ENCODE measurements around the gene TTC39A. TPM values are rescaled to one million over a fixed set of nuclear protein-coding genes. Genes with fewer than 3 reads are reported as not detected.

Gene TTC39A
- total and polyA plus RNA-seq, 7 donors: 0.48 to 12.4 (median 6.0) TPM

GRCh38 chr1:51328926-51329325 lies 1.4 kb downstream of the TTC39A start:
- ATAC-seq: no peak
- Histone ChIP-seq H3K27me3 (ENCODE audit: insufficient read depth in 3 of 3, low read length in 2 of 3) (peaks cover 0 to 5% (median 0%) of the 10 kb centered on the region in 3 donors), H3K27ac (no peak overlapping the region)

DNA sequence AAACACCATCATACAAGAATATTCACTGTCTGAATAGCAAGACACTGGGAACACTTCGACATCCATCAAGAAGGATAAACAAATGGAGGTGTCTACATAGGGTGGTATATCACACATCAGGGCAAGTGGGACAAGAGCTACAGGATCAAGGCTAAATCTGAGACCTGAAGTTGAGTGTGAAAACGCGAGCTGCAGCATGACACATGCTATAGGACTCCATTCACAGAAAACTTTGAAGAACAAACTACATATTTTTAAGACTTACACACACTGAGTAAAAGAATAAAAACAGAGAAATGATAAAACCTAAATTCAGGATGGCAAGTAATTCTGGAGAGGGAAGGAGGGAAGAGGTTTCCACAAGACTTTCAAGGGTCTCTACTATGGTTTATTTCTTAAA lies 2.1 kb downstream of the TTC39A start:
- peaks cover 0 to 5% (median 0%) of the 10 kb centered on the region in 3 donors for H3K27me3 ChIP-seq (ENCODE audit: insufficient read depth in 3 of 3, low read length in 2 of 3)
- H3K36me3 ChIP-seq (ENCODE audit: insufficient read depth in 1 of 2, low read depth in 1 of 2): no peaks in the 10 kb centered on the region
- TF ChIP-seq, protein P1, sequence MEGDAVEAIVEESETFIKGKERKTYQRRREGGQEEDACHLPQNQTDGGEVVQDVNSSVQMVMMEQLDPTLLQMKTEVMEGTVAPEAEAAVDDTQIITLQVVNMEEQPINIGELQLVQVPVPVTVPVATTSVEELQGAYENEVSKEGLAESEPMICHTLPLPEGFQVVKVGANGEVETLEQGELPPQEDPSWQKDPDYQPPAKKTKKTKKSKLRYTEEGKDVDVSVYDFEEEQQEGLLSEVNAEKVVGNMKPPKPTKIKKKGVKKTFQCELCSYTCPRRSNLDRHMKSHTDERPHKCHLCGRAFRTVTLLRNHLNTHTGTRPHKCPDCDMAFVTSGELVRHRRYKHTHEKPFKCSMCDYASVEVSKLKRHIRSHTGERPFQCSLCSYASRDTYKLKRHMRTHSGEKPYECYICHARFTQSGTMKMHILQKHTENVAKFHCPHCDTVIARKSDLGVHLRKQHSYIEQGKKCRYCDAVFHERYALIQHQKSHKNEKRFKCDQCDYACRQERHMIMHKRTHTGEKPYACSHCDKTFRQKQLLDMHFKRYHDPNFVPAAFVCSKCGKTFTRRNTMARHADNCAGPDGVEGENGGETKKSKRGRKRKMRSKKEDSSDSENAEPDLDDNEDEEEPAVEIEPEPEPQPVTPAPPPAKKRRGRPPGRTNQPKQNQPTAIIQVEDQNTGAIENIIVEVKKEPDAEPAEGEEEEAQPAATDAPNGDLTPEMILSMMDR (IDR thresholded peaks at IDR 0.05): no peak
- peaks cover 8% of the 10 kb centered on the region for H3K4me1 ChIP-seq
- ATAC-seq: no peak
- 91 to 96% (median 92%) methylated on average over 3 of the region's 3 CpGs for WGBS, 3 donors
- no peak overlapping the region for H3K27ac ChIP-seq
- no peaks in the 10 kb centered on the region for H3K9me3 ChIP-seq
- DNase-seq: no peak
- intact Hi-C loops (cut with DNase I): no loop called here
- no peak overlapping the region for H3K4me3 ChIP-seq

More at GRCh38 chr1:51328926-51329325, 1.4 kb downstream of the TTC39A start:
- TF ChIP-seq, protein P1 (IDR thresholded peaks at IDR 0.05): no peak
- no peak for DNase-seq
- intact Hi-C loops (cut with DNase I): no loop called here
- WGBS, 3 donors: 94 to 96% (median 94%) methylated on average over 4 of the region's 4 CpGs
- Histone ChIP-seq H3K4me1 (peaks cover 8% of the 10 kb centered on the region), H3K9me3 (no peaks in the 10 kb centered on the region), H3K36me3 (ENCODE audit: insufficient read depth in 1 of 2, low read depth in 1 of 2) (no peaks in the 10 kb centered on the region), H3K4me3 (no peak overlapping the region)

DNA sequence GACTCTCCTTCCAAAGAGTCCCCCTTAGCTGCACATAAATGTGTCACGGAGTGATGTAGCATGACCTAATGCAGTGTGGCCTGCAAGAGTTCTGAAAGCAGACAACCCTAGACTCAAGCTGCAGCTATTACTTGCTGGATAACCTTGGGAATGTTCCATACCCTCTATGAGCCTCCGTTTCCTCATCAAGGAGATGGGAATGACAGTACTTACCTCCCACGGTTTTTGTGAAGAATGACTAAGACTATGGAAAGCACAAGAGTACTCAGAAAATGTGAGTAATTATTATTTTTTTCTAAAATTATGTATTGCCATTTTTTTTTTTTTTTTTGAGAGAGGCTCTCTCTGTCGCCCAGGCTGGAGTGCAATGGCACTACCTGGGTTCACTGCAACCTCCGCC lies 3.0 kb downstream of the TTC39A start:
- Histone ChIP-seq H3K36me3 (ENCODE audit: insufficient read depth in 1 of 2, low read depth in 1 of 2) (no peaks in the 10 kb centered on the region), H3K4me3 (no peak overlapping the region), H3K9me3 (no peaks in the 10 kb centered on the region), H3K27ac (no peak overlapping the region), H3K4me1 (peaks cover 8% of the 10 kb centered on the region), H3K27me3 (ENCODE audit: insufficient read depth in 3 of 3, low read length in 2 of 3) (peaks cover 0 to 5% (median 0%) of the 10 kb centered on the region in 3 donors)
- no peak for ATAC-seq
- TF ChIP-seq, protein P1 (IDR thresholded peaks at IDR 0.05): no peak
- 72 to 77% (median 75%) methylated on average over 5 of the region's 5 CpGs for WGBS, 3 donors
- intact Hi-C loops (cut with DNase I): no loop called here
- DNase-seq: no peak

- Histone ChIP-seq H3K9me3 (no peaks in the 10 kb centered on the region), H3K36me3 (ENCODE audit: insufficient read depth in 1 of 2, low read depth in 1 of 2) (no peaks in the 10 kb centered on the region), H3K27me3 (ENCODE audit: insufficient read depth in 3 of 3, low read length in 2 of 3) (peaks cover 0 to 5% (median 0%) of the 10 kb centered on the region in 3 donors), H3K4me1 (peaks cover 8% of the 10 kb centered on the region), H3K4me3 (no peak overlapping the region), H3K27ac (no peak overlapping the region)
- no peak for ATAC-seq
- TF ChIP-seq, protein P1 (IDR thresholded peaks at IDR 0.05): no peak
- 74 to 78% (median 77%) methylated on average over 8 of the region's 8 CpGs for WGBS, 3 donors
- DNase-seq: no peak
- intact Hi-C loops (cut with DNase I): no loop called here
Observed at GRCh38 chr1:51326839-51327238, 3.5 kb downstream of the TTC39A start.
